HFFc6 (cell line): Measurements from ENCODE around the gene THAP11. TPM values are rescaled to one million over a fixed set of nuclear protein-coding genes. Genes with fewer than 3 reads are reported as not detected.
"Not testable (repeated sequence)": the region's sequence is repeated elsewhere in the genome, so short reads cannot be mapped to it uniquely, and the experiment has no call there.

Experiments
- DNase-seq: peaks from one replicate; pipeline ENCODE4 v3.0.0-alpha.2; 2018
- H3K27ac Mint-ChIP-seq: 2 replicates; pipeline ENCODE4 v1.8.0; 2020; ENCODE audit warnings: mild to moderate bottlenecking, mixed read lengths
- H3K27me3 Mint-ChIP-seq: 2 replicates; pipeline ENCODE4 v1.8.0; 2021; ENCODE audit warnings: mild to moderate bottlenecking, moderate library complexity, mixed read lengths; ENCODE audit not compliant: insufficient read depth
- H3K36me3 Mint-ChIP-seq: 2 replicates; pipeline ENCODE4 v1.8.0; 2021; ENCODE audit warnings: low read depth, mixed read lengths
- H3K4me1 Mint-ChIP-seq: 2 replicates; pipeline ENCODE4 v1.8.0; 2020; ENCODE audit warnings: low read depth, mixed read lengths
- H3K4me3 Mint-ChIP-seq: 2 replicates; pipeline ENCODE4 v1.8.0; 2020; ENCODE audit warnings: mild to moderate bottlenecking, moderate library complexity, mixed read lengths
- H3K9me3 Mint-ChIP-seq: 2 replicates; pipeline ENCODE4 v1.8.0; 2020; ENCODE audit warnings: mild to moderate bottlenecking, mixed read lengths
- total RNA-seq, 6 experiments: library from RNA; stranded (reverse); fragmentation: NEBNext Ultra II Directional; extraction: Animal tissue kit (Norgen Biotek cat#: 25700); gene quantifications; 2 replicates in 1 of 6; 3 replicates in 5 of 6; pipeline ENCODE4 v1.2.3, GENCODE V29; 2021
- TF ChIP-seq, protein P1 (sequence below): fragments of 200-600 bp; sonication (generic); IDR thresholded peaks from 2 replicates; pipeline ENCODE4 v1.5.0; 2021; ENCODE audit warnings: antibody characterized with exemption, mild to moderate bottlenecking

THAP11 gene
- total RNA-seq, 6 experiments from 2014 or later, result 15.1 to 18.6 (median 16.2) TPM

DNA sequence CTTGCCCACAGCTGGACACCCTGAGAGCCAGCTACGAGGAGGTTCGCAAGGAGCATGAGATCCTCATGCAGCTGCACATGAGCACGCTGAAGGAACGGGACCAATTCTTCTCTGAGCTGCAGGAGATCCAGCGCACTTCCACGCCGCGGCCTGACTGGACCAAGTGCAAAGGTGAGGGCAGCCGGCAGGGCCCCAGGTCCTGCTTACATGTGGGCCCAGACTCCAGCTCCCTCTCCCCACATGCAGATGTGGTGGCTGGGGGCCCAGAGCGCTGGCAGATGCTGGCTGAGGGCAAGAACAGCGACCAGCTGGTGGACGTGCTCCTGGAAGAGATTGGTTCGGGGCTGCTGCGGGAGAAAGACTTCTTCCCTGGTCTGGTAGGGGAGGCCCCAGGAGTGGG is 16.2 kb upstream of the THAP11 start:
- no peak for DNase-seq
- Mint-ChIP-seq H3K4me1 (peaks cover 11% of the 10 kb centered on the region), H3K9me3 (no peaks in the 10 kb centered on the region)

DNA sequence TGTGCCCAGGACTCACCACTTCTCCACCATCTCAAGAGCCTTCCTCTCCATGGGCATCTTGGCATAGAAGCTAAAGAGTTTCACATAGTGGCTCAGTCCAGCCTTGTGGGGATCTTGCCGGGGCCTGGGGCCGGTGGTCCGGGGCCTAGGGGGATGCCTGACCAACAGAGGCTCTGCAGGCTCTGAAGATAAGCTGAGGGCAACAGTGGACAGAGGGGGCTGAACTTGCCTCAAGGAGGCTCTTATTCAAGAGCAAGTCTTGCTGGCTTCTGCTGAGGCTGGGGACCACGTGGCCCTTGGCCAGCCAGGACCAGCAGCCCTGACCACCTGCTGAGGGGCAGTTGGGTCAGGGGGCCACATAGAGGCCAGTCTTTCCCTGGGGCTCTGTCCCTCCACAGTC is 13.5 kb upstream of the THAP11 start:
- Mint-ChIP-seq H3K27me3 (peaks cover 6% of the 10 kb centered on the region; the same call in 1 of the 2 replicates), H3K4me3 (no peak overlapping the region), H3K9me3 (no peaks in the 10 kb centered on the region), H3K36me3 (peaks cover 15% of the 10 kb centered on the region; the same call in 1 of the 2 replicates), H3K27ac (no peak overlapping the region), H3K4me1 (peaks cover 9% of the 10 kb centered on the region)
- TF ChIP-seq, protein P1, sequence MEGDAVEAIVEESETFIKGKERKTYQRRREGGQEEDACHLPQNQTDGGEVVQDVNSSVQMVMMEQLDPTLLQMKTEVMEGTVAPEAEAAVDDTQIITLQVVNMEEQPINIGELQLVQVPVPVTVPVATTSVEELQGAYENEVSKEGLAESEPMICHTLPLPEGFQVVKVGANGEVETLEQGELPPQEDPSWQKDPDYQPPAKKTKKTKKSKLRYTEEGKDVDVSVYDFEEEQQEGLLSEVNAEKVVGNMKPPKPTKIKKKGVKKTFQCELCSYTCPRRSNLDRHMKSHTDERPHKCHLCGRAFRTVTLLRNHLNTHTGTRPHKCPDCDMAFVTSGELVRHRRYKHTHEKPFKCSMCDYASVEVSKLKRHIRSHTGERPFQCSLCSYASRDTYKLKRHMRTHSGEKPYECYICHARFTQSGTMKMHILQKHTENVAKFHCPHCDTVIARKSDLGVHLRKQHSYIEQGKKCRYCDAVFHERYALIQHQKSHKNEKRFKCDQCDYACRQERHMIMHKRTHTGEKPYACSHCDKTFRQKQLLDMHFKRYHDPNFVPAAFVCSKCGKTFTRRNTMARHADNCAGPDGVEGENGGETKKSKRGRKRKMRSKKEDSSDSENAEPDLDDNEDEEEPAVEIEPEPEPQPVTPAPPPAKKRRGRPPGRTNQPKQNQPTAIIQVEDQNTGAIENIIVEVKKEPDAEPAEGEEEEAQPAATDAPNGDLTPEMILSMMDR, result no peak
- no peak for DNase-seq

More for the DNA sequence above, 16.2 kb upstream of the THAP11 start:
- TF ChIP-seq, protein P1, result no peak
- no peak overlapping the region for H3K27ac Mint-ChIP-seq
- no peak overlapping the region for H3K4me3 Mint-ChIP-seq
- H3K36me3 Mint-ChIP-seq, result peaks cover 11% of the 10 kb centered on the region; the same call in 1 of the 2 replicates
- H3K27me3 Mint-ChIP-seq, result peaks cover 6% of the 10 kb centered on the region; the same call in 1 of the 2 replicates

DNA sequence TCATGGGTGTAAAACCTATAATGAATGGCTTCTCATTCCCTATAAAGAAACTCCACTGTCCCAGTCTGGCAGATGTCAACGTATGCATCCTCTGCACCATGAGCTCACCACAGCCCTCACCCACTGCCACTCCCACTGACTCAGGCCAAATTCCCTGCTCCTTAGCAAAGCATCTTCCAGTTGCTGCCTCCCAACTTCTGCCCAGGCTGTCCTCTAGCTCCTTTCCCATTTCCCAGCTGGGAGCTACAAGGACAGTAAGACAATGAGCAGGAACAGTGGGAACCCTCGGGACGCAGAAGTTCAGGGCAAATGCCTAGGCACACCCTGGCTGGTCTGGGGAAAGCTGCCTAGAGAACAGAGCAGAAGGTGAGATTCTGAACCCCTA is 9.1 kb upstream of the THAP11 start:
- Mint-ChIP-seq H3K4me1 (peaks cover 15% of the 10 kb centered on the region), H3K9me3 (no peaks in the 10 kb centered on the region), H3K27ac (peak overlapping the region; percentile 91), H3K4me3 (peak overlapping the region; percentile 88), H3K36me3 (peaks cover 11% of the 10 kb centered on the region; the same call in 1 of the 2 replicates), H3K27me3 (peaks cover 3% of the 10 kb centered on the region; the same call in 1 of the 2 replicates)
- TF ChIP-seq, protein P1, result no peak
- peak; percentile 85 for DNase-seq

DNA sequence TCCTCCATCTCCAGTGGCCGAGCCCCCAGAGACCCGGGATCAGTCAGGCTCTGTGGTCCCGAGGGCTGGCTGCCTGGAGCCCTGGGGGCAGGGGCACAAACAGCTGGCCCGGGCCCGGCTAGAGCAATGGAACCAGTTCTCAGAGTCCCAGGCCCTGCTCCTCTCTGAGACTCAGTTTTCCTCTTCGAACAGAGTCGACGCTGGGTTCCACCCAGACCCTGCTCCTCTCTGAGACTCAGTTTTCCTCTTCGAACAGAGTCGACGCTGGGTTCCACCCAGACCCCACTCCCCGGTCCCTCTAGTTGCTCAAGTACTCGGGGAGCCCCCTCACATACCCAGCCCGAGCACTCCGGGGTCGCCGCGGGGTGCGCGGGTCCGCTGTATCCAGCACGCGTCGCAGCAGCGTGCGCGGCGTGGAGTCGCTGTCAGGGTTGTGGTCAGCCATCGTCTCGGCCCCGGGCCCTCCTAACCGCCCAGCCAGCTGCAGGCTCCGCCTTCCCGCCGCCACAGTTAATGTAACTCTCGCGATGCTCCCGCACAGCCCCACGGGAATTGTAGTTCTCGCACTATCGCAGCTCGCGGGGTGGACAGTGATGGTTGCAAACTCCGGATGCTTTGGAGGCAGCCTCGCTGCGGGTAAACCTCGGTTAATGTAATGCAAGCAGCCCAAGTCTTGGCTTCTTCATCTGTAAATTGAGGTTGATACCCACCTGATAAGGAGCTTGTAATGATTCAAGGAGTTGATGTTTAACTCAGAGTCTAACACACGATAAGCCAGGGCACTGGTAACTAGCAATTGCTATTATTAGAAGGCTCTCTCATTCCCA is 8.5 kb upstream of the THAP11 start:
- H3K27ac Mint-ChIP-seq, result peak overlapping the region; percentile 91
- H3K4me3 Mint-ChIP-seq, result peak overlapping the region; percentile 88
- peak; percentile 86 for DNase-seq
- TF ChIP-seq, protein P1, result no peak
- H3K9me3 Mint-ChIP-seq, result no peaks in the 10 kb centered on the region
- peaks cover 11% of the 10 kb centered on the region; the same call in 1 of the 2 replicates for H3K36me3 Mint-ChIP-seq
- H3K27me3 Mint-ChIP-seq, result peaks cover 3% of the 10 kb centered on the region; the same call in 1 of the 2 replicates
- H3K4me1 Mint-ChIP-seq, result peaks cover 15% of the 10 kb centered on the region

DNA sequence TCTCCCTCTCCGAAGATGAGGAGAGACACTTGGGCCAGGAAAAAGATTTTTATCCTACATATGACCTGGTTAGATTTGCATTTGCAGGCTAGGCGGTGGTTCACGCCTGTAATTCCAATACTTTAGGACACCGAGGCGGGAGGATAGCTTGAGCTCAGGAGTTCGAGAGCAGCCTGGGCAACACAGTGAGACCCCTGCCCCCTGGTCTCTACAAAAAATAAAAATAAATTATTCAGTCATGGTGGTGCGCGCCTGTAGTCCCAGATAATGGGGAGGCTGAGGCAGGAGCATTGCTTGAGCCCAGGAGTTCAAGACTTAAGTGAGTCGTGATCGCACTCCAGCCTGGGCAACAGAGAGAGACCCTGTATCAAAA is 7.9 kb upstream of the THAP11 start:
- H3K4me3 Mint-ChIP-seq, result peak overlapping the region; percentile 88
- H3K27ac Mint-ChIP-seq, result no peak overlapping the region
- H3K4me1 Mint-ChIP-seq, result peaks cover 15% of the 10 kb centered on the region

DNA sequence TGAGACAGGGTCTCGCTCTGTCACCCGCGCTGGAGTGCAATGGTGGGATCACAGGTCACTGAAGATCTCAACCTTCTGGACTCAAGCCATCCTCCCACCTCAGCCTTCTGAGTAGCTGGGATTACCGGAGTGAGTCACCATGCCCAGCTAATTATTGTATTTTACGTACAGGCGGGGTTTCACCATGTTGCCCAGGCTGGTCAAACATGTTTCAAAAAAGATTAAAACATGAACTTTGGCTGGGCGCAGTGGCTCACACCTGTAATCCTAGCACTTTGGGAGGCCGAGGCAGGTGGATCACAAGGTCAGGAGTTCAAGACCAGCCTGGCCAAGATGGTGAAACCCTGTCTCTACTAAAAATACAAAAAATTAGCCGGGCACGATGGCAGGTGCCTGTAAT is 4.9 kb upstream of the THAP11 start:
- H3K27me3 Mint-ChIP-seq, H3K27ac Mint-ChIP-seq, H3K4me3 Mint-ChIP-seq, H3K36me3 Mint-ChIP-seq, H3K9me3 Mint-ChIP-seq, DNase-seq: not testable (repeated sequence)
- peaks cover 20% of the 10 kb centered on the region for H3K4me1 Mint-ChIP-seq

More for the DNA sequence above, 7.9 kb upstream of the THAP11 start:
- no peak for DNase-seq
- H3K36me3 Mint-ChIP-seq, result peaks cover 11% of the 10 kb centered on the region; the same call in 1 of the 2 replicates
- H3K9me3 Mint-ChIP-seq, result no peaks in the 10 kb centered on the region
- H3K27me3 Mint-ChIP-seq, result 0 out of 2 replicates have a peak, but pooled peaks cover under 1% of the 10 kb centered on the region
- TF ChIP-seq, protein P1, result no peak
